ENCODE data around the gene RASIP1.
"Not testable (repeated sequence)": the region's sequence is repeated elsewhere in the genome, so short reads cannot be mapped to it uniquely, and the experiment has no call there.

The RASIP1 gene

DNA sequence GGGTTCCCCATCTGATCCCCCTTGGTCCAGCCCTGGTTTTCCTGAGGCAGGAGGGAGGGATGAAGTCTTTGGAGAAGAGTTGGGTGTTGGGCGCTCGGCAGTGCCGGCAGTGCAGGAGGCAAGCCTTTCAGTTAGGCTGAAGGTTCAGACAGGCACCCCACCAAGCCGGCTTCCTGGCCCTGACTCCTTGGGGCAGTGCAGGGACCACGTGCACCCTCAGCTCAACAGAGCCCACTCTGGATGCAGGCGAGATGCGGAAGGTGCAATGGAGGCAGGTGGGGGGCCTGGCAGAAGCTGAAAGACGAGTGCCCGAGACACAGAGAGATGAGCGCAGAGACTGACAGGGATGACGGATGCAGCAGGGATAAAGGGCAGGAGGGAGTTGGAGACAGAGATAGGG lies 31.9 kb downstream of the RASIP1 start:
- no peak for DNase-seq (ENCODE audit: low read depth in 2 of 2)

DNA sequence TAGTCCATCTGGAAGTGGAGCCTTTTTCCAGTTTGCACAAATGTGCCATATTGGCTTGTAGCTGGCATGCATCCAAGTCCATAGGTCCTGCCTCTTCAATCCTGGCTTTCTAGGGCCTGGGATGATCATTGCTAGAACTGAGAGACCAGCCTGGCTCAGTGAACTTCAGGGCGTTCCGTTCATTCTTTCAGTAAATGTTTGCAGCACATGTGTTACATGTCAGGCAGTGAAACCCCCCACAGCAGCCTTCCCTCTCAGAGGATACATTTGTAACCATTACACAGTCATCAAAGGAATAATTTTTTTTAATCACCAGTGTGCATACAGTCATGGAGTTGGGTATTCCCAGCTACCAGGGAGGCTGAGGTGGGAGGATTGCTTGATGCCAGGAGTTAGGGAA lies 35.0 kb downstream of the RASIP1 start:
- no peak for DNase-seq (ENCODE audit: low read depth in 2 of 2)

DNA sequence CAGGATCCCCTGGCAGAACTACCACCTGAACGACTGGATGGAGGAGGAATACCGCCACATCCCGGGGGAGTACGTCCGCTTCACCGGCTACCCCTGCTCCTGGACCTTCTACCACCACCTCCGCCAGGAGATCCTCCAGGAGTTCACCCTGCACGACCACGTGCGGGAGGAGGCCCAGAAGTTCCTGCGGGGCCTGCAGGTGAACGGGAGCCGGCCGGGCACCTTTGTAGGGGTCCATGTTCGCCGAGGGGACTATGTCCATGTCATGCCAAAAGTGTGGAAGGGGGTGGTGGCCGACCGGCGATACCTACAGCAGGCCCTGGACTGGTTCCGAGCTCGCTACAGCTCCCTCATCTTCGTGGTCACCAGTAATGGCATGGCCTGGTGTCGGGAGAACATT lies 37.1 kb downstream of the RASIP1 start:
- DNase-seq (ENCODE audit: low read depth in 2 of 2), result no peak

DNA sequence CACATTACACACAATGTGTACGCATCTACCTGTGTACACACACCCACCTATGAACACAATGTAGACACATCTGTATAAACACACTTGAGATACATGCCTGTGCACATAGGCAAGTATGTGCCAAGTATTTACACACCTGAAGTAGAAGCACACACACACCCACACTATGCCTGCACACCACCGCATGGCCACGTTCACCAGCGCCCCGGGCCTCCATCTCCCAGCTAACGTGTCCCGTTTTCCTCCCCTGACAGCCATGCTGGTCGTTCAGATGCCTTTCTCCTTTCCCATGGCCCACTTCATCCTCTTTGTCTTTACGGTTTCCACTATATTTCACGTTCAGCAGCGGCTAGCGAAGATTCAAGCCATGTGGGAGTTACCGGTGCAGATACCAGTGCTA lies 37.7 kb downstream of the RASIP1 start:
- no peak for DNase-seq (ENCODE audit: low read depth in 2 of 2)

DNA sequence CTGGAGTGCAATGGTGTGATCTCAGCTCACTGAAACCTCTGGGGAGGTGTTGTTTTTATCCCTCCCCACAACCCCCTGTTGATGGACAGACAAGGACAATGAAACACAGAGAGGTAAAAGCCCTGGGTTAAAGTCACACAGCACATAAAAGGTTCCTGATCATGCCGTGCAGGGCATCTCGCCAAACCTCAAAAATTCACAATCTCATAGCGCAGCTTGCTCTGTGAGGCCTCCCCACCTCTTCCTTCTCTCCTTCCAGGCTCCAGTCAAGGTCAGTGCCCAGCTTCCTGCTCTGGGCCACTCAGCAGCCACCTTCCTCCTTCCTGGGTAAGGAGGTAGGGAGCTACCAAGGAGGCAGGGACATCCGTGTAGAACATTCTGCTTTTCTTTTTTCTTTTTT lies 42.4 kb downstream of the RASIP1 start:
- no peak for DNase-seq (ENCODE audit: low read depth in 2 of 2)

DNA sequence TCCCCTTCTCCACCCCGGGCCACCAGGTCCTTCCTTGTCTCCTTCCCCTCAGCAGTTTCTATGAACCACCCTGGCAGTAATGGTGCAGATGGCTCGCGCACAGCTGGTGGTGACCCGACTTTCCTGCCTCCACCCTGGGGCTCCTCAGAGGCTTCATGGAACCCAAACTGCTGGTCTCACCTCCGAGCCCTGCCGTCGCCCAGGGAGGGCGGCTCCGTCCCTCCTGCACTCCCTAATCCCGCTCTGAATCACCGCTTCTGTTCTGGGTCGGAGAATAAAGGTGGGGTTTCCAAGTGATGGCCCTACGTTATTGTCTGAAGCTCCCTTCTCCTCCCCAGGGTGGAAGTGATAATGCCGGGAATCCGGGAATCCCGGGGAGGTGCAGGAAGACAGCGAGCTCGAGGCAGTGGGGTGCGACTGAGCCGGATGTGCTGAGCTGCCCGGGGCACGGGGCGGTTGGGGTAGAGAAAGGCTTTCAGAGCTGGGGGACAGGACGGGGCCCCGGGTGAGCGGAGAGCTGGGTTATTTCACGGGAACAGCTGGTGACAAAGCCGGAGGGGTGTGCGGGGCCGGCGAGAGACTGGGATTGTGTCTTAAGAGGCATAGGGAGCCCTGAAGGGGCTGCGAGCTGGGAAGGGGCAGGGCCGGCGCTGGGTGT lies 43.9 kb downstream of the RASIP1 start:
- DNase-seq (ENCODE audit: low read depth in 2 of 2), result no peak

DNA sequence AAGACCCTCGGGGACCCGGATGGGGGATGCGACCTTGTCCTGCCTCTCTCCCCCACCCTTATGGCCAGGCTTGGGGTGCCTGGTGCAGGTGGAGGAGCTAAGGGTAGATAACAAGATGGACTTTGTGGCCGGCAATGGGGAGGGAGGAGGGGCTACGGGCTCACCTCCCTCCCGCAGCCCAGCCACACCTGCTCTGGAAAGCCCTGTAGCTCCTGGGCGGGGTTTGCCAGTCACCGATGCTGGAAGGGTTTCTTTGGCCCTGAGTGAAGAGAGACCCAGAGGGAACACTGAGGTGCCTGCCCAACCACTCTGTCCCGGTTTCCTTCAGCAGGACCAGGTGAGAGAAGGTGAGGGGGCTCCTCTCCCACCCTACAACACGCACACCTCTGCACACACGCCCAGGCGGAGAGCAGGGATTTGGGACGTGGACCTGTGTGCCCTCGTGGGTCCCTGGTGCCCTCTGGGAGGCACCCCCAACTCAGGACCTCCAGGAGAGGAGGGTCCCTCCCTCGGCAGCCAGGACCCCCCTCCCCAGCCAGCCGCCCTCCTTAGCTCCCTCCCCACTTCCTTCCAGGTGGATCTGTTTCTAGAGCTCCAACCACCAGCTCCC lies 44.6 kb downstream of the RASIP1 start, which contains the start of gene FUT2:
TSS of gene FUT2 (plus strand) at position 229 of the 610 bp plus-strand sequence. CDS start 6,986 bp downstream, outside the sequence.
- no peak for DNase-seq (ENCODE audit: low read depth in 2 of 2)

DNA sequence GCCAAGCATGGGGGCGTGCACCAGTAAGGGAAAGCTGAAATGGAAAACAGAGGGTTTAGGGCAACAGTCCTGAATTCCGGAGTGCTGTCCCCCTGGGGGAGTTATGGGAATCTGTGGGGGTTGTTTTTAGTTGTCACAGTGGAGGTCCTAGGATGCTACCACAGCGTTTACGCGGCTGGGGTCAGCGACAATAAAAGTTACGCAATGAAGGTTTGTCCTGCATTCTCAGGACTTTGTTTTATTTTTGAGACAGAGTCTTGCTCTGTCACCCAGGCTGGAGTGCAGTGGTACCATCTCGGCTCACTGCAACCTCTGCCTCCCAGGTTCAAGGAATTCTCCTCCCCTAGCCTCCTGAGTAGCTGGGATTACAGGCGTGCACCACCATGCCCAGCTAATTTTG lies 46.8 kb downstream of the RASIP1 start:
- not testable (repeated sequence) for DNase-seq (ENCODE audit: low read depth in 2 of 2)

DNA sequence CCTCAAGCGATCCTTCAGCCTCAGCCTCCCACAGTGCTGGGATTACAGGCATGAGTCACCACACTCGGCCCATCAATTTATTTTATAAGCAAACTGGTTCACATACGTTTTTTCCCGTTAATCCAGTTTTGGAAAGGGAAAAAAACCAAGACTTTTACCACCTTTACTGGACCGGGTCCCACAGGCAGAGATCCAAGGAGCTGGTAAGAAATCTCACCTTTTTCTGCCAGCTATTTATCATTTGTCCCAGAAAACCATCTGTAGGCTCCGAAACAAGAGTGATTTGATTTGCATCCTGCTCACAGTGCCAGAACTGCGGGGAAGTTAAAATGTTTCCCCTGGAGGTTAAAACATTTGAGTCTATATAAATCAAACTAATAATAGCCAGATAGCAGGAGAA lies 51.0 kb downstream of the RASIP1 start:
- DNase-seq (ENCODE audit: low read depth in 2 of 2), result no peak

DNA sequence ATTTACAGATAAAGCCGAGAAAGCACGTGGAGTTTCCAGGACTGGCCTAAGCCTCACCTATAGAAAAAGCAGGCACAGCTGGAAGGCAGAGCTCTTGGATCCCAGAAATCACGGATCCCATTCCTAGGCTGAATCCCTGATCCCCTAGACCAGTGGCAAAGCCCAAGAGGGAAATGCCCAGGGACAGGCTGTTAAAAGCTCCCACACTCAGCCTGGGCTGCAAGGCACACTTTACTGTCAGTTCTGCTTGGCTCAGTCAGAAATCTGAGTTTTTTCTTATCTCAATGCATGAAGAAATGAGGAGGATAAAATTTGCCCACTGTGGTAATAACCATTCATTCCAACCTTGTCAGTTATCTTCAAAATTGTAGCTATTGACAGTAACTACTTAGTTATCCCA lies 52.6 kb downstream of the RASIP1 start:
- no peak for DNase-seq (ENCODE audit: low read depth in 2 of 2)

DNA sequence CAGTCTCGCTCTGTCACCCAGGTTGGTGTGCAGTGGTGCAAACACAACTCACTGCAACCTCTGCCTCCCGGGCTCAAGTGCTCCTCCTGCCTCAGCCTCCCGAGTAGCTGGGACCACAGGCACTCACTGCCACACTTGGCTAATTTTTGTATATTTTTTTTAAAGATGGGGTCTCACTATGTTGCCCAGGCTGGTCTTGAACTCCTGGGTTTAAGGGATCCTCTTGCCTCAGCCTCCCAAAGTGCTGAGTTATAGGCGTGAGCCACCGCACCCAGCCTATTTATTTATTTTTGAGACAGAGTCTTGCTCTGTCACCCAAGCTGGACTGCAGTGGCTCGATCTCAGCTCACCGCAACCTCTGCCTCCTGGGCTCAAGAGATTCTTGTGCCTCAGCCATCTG lies 53.8 kb downstream of the RASIP1 start:
- DNase-seq (ENCODE audit: low read depth in 2 of 2), result not testable (repeated sequence)

DNA sequence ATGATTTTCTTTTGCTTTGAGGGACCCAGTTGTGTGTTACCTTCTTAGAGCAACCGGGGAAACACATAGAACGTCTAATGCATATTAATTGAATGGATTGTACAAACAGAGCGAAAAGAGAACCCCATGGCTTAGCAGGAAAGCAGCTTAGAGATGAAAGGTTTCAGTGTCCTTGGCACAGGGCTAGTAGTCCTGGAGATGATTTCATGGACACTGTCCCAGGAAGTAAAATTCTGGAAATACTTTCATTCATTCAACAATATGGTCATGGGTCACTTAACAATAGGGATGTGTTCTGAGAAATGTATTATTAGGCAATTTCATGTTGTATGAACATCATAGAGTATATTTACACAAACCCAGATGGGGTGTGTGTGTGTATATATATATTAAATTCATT lies 54.3 kb downstream of the RASIP1 start:
- no peak for DNase-seq (ENCODE audit: low read depth in 2 of 2)

DNA sequence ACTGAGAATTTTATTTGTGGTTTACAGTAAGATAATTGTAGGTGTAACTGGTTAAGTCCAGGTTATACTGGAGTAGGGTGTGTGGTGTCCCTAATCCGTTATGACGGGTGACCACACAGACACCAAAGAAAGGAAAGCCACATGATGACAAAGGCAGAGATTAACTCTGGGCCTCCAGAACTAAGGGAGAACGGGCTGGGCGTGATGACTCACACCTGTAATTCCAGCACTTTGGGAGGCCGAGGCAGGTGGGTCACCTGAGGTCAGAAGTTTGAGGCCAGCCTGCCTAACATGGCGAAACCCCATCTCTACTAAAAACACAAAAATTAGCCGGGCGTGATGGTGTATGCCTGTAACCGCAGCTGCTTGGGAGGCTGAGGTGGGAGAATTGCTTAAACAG lies 54.8 kb downstream of the RASIP1 start:
- no peak for DNase-seq (ENCODE audit: low read depth in 2 of 2)

DNA sequence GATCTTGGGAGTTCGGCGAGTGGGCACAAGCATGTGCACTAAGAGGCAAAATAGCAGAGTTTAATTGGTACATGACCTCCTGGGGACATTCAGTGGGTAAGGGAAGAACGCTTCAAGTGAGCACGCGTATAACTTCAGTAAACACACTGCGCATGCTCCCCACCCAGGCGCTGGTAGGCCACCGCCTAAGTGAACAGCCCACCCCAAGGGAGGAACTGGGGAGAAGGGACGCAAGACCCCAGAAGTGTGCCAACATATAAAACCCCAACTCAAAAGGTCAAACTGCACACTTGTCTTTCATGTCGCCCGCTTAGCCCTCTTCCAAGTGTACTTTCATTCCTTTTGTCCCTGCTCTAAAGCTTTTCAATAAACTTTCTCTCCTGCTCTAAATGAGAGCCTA lies 57.1 kb downstream of the RASIP1 start:
- DNase-seq (ENCODE audit: low read depth in 2 of 2), result no peak

DNA sequence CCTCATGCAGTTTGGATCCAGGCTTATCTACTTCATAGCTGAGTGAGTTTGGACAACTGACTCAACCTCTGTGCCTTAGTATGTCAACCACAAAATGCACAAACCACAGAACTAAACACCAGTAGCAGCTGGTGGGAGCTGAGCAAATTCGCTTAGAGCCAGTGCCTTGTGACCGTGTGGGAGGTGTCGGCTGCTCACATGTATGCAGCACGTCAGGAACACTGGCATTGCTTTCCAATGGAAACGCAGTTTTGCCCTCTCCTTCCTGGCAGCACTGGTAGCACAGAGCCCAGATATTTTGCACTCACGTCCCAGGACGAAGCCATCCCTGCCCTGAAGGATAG lies 59.3 kb downstream of the RASIP1 start:
- DNase-seq (ENCODE audit: low read depth in 2 of 2), result no peak

DNA sequence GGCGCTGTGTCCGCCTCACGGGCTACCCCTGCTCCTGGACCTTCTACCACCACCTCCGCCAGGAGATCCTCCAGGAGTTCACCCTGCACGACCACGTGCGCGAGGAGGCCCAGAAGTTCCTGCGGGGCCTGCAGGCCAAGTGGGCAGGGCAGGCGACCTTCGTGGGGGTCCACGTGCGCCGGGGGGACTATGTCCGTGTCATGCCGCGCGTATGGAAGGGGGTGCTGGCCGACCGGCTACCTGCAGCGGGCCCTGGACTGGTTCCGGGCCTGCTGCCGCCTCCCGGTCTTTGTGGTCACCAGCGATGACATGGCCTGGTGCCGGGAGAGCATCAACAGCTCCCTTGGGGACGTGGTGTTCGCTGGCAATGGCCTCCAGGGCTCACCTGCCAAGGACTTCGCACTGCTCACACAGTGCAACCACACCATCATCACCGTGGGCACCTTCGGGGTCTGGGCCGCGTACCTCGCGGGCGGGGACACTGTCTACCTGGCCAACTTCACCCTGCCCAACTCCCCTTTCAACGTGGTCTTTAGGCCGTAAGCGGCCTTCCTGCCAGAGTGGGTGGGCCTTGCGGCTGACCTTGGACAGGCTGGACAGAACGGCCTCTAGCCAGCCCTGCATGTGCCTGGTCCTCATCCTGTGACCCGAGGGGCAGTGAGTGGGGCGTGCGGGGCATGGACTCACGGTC lies 59.8 kb downstream of the RASIP1 start:
- no peak for DNase-seq (ENCODE audit: low read depth in 2 of 2)

DNA sequence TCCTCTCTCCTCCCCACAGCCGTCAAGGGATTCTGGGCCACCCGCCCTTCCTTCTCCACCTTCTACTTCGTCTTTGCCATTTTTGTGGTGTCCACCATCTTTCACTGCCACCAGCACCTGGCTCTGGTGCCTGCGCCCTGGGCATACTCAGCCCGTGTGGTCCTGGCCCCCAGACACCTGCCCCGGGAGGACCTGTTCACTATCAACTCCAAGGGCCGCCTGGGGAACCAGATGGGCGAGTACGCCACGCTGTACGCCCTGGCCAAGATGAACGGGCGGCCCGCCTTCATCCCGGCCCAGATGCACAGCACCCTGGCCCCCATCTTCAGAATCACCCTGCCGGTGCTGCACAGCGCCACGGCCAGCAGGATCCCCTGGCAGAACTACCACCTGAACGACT lies 60.4 kb downstream of the RASIP1 start:
- not testable (repeated sequence) for DNase-seq (ENCODE audit: low read depth in 2 of 2)

DNA sequence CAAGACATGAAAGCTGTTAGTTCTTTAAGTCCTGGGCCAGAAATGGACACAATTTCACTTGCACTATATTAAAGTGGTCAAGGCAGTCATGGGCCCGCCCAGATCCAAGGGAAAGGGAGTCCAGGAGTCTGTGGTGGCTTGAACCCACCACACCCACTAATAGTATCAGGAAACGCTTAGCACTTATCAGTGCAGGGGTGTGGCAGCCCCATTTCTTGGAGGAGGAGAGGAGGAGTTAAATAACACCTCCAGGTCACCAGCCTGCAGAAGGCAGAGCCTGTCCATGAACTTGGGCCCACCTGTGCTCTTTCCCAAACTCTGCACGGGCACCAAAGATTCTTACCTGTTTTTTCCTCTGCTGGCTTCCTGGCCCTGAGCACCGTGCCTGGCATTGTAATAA lies 62.2 kb downstream of the RASIP1 start:
- no peak for DNase-seq (ENCODE audit: low read depth in 2 of 2)

DNA sequence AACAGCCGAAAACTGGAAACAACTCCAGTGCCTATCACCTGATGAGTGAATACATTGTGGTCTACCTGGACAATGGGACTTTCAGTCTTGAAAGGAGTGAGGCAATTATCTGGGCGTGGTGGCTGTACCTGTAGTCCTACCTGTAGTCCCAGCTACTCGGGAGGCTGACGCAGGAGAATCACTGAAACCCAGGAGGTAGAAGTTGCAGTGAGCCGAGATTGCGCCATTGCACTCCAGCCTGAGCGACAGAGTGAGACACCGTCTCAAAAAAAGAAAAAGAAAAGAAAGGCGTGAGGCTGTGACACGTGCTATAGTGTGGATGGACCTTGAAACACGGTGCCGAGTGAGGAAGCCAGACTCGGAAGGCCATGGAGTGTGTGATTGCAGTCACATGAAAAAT lies 63.5 kb downstream of the RASIP1 start:
- DNase-seq (ENCODE audit: low read depth in 2 of 2), result no peak

DNA sequence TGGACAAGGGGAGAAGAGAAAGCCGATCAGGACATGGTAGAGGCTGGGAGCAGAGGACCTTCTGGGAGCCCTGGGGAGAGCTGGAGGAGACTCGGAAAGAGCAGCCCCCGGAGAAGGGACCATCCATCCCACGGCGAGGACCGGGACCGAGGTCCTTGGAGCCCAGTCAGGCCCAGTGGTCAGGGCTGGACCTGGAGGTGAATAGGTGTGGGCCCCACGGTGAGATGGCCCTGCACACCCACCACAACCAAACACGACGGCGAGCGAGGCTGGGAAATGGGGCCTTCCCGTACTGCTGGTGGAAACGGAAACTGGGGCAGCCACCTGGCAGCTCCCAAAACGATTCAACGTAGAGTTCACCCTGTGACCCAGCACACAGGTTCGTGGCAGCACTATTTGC lies 63.9 kb downstream of the RASIP1 start:
- DNase-seq (ENCODE audit: low read depth in 2 of 2), result no peak

DNA sequence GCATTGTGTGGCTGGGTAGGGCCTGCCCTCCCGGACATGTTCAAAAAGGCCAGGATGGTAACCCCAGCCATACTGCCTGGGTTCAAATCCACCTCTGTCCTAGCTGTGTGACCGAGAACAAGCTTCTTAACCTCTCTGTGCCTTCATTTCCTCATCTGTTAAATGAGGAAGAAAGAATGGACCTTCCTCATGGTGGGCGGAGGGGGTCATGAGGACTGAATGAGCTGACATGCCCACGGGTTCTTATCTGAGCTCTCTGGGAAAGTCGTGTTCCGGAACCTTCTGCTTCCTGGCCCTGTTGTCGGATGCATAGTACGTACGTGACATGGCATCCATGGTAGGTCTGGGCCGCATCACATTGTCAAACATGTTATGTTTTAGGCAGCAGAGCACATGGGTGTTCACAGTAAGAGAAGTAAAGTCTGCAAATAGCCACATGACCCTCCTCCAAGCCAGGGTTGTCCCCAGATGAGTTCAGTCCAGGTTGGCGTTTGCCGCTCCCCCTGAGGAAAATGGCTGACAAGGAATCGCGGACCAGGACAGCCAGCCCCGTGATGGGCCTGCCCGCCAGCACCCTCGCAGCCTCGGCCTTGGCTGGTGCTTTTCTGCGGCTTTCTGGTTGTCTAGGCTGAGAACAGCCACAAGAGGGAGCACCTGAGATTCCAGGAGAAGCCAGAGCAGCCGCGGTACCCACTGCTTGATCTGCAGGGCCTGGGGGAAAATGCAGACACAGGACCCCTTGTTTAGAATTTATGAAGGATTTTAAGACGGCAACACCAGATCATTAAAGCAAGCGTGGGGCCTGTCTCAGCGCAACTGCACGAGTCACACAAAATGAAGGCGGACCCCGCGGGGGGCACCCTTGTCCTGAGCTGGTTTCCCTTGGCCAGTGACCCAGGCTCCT lies 65.2 kb downstream of the RASIP1 start:
- peak; percentile 41 to 48 for DNase-seq (ENCODE audit: low read depth in 2 of 2)

DNA sequence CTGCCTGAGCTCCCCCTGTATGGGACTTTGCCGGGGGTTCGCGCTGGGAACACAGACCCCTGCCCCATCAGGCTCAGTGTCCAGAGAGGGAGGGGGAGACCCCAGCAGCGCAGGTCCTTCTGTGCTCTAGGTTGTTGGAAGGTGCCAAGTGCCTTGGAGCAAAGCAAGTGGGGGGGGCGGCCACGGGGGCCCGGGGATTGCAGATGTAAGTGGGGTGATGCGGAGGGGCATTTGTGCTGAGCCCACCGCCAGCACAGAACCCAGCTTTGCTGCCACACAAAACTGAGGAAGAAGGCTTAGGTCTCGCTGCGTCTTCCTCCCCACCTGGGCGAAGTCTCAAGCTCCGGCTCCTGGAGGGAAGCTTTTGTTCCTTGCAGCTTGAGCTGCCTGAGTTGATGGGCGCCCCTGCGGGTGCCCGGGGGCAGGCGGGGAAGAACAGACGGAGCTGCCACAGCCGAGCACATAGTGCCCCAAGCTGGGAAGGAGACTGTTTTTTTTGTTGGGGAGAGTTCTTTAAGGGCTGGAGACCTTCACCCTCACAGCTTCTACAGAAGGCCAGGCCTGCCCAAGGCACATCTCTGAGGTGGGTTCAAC lies 66.1 kb downstream of the RASIP1 start:
- no peak for DNase-seq (ENCODE audit: low read depth in 2 of 2)

All from stimulated activated CD8-positive, alpha-beta memory T cell treated with anti-CD3 and anti-CD28 coated beads, Interleukin-2, amount 100 ng/mL, for 1 hour (primary cell).